Activated naive CD4-positive, alpha-beta T cell treated with Interleukin-2 at 50 U/mL for 16 hours (primary cell): Measurements from ENCODE around the gene RASGRP1.

Experiments
- DNase-seq: peaks from one replicate; pipeline ENCODE4 v3.0.0-alpha.2; 2020

The RASGRP1 gene

GRCh38 chr15:38534691-38535090 lies 29.9 kb downstream of the RASGRP1 start:
- DNase-seq: no peak

- DNase-seq: no peak
Observed at GRCh38 chr15:38533926-38534325, 30.7 kb downstream of the RASGRP1 start.

GRCh38 chr15:38533416-38533915 lies 31.1 kb downstream of the RASGRP1 start:
- DNase-seq: no peak

- no peak for DNase-seq
Observed at GRCh38 chr15:38532728-38533127, 31.9 kb downstream of the RASGRP1 start.

- DNase-seq: no peak
Observed at GRCh38 chr15:38531509-38531908, 33.1 kb downstream of the RASGRP1 start.

- DNase-seq: peak; percentile 33
Observed at GRCh38 chr15:38530113-38530512, 34.5 kb downstream of the RASGRP1 start.

GRCh38 chr15:38528294-38528693 lies 36.3 kb downstream of the RASGRP1 start:
- DNase-seq: no peak

- no peak for DNase-seq
Observed at GRCh38 chr15:38526158-38526557, 38.5 kb downstream of the RASGRP1 start.

- no peak for DNase-seq
Observed at GRCh38 chr15:38525489-38525888, 39.1 kb downstream of the RASGRP1 start.

- no peak for DNase-seq
Observed at GRCh38 chr15:38524156-38524555, 40.5 kb downstream of the RASGRP1 start.

GRCh38 chr15:38522922-38523321 lies 41.7 kb downstream of the RASGRP1 start:
- no peak for DNase-seq

GRCh38 chr15:38521316-38521715 lies 43.3 kb downstream of the RASGRP1 start:
- DNase-seq: no peak

- DNase-seq: no peak
Observed at GRCh38 chr15:38520035-38520434, 44.6 kb downstream of the RASGRP1 start.

- DNase-seq: no peak
Observed at GRCh38 chr15:38518084-38518483, 46.5 kb downstream of the RASGRP1 start.

GRCh38 chr15:38517312-38517975 lies 47.2 kb downstream of the RASGRP1 start:
- DNase-seq: no peak

GRCh38 chr15:38516626-38517025 lies 48.0 kb downstream of the RASGRP1 start:
- no peak for DNase-seq

GRCh38 chr15:38514601-38515000 lies 50.0 kb downstream of the RASGRP1 start:
- no peak for DNase-seq

GRCh38 chr15:38512901-38513300 lies 51.7 kb downstream of the RASGRP1 start:
- DNase-seq: no peak

GRCh38 chr15:38509152-38509551 lies 55.5 kb downstream of the RASGRP1 start:
- DNase-seq: no peak

GRCh38 chr15:38508647-38509046 lies 56.0 kb downstream of the RASGRP1 start:
- DNase-seq: no peak

- DNase-seq: no peak
Observed at GRCh38 chr15:38507570-38507969, 57.0 kb downstream of the RASGRP1 start.

- DNase-seq: no peak
Observed at GRCh38 chr15:38506997-38507396, 57.6 kb downstream of the RASGRP1 start.

GRCh38 chr15:38504680-38505467 lies 59.7 kb downstream of the RASGRP1 start:
- no peak for DNase-seq

GRCh38 chr15:38503496-38503895 lies 61.1 kb downstream of the RASGRP1 start:
- no peak for DNase-seq
